Stimulated activated CD8-positive, alpha-beta memory T cell treated with anti-CD3 and anti-CD28 coated beads, Interleukin-12 subunit alpha, Interleukin-12 subunit beta, amount 100 ng/mL, for 1 hour (primary cell): ENCODE results near the gene LYPLA2.
A peak's percentile ranks its signal among the peaks of the same experiment; 100 is the strongest.

Source experiments
- DNase-seq: peaks from one replicate; pipeline ENCODE4 v3.0.0-alpha.2; 2020; ENCODE audit warnings: low read depth

LYPLA2 gene

DNA sequence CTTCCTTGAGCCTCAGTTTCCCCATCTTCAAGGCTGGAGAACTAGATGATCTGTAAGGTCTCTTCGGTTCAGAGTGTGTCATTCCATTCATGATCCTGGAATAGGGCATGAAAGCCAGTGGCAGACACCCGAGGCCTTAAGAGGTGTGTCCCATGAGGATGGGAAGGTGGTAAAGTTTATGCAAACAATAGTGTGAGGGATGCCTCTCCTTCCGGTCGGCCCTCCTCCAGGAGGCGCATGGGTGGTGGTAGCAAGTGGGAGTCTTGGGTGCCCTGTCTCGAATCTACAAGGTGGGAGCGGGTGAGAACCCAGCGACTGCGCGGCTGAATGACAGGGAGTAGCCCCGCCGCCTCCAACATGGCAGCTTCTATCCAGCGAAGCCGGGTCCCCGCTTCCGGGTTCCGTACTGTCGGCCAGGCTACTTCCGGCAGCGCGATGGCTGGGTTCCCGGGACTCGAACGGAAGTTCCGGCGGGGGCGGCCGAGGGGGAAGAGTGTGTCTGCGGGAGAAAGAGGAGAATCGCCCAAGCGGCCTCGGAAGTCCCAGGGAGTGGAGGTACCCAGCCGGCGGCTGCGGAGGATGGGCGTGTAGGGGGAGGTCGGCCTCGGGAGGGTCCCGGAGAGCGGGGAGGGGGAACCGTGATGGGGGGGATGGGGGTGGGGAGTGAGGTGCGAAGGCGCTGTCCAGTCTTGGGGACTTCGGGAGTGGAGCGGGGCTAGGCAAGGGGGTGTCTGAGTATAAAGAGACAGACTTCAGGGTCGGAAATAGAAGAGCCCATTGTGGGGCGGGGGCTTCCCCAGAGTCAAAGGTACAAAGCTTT is at the start of gene LYPLA2:
LYPLA2 (plus strand) TSS at position 450 of the 820 bp plus-strand sequence. CDS start 1,538 bp downstream, outside the sequence.
- peak; percentile 82 for DNase-seq

DNA sequence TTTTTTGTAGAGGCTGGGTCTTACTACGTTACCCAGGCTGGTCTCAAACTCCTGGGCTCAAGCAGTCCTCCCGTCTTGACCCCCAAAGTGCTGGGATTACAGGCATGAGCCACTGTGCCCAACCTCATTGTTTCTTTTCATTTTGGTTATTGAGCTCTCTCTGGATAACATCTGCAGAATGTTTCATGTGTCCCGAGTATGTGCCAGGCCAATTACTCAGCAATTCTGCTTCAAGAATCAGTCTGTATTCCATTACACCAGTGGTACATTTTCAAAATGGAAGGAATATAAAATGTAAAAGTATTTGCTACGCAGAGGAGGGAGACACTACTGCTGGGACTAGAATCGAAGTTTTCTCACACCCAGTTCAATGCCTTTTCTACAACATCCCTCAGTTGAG is 49.3 kb upstream of the LYPLA2 start:
- no peak for DNase-seq

DNA sequence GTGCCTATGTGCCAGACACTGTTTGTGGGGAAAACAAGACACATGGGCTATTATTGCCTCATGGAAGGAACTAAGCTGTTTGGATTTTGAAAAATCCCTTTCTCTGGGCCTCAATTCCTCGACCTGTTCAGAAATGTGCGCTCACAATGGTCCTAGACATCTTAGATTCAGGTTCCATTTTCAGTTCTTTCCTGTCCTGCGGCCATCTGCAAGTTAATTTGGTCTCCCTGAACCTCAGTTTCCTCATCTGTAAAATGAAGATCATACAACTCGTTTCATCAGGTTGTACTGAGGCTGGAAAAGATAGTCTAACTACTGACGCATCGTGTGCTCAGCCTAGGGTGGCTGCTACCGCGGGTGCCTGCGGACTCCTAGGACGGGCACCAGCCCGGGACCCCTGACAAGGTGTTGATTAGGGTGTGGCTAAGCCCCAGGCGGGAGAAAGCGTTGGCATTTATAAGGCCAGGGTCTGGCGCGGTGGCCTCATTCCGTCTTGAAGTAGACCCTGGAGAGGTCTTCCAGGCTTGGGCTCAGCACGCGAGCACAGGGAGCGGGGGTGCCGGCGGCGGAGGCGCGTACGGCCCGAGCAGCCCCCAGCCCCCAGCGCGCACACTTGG is 48.2 kb upstream of the LYPLA2 start:
- DNase-seq = peak; percentile 6

DNA sequence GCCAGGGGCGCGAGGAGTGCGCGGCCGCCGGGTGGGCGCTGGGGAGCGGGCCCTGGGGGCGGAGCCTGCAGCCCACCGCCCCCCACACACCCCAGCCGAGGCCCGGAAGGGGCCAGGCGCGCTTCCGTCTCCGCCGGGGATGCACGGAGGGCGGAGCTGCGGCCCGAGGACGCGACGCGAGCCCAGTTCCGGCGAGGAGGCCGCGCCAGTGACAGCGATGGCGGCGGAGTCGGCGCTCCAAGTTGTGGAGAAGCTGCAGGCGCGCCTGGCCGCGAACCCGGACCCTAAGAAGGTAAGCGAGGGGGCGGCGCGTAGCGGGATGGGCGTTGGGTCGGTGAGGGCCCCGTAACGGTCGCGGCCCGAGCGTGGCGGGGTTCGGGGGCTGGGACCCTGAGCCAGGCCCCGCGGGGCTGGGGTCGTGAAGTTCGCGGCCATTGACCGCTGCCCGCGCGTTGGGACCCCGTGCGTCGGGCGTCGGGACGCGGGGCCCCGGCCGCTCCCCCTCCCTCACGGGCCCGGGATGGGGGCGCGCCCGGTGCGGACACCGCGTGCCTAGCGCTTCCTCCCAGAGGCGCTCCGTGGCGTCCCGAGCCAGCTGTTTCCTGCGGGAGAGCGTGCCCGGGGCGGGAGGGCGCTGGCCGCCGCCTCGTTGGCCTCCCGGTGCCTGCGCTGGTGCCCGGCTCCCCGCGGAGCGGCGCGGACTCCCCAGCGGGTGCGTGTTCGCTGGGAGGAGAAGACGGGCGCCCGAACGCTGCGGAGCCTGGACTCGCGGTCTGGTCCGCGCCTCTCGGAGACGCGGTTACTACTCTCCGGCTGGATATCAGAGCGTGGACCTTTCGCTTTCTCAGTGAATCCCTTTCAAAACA is 47.4 kb upstream of the LYPLA2 start, which contains the start of gene ELOA:
ELOA (plus strand) TSS at position 185 of the 866 bp plus-strand sequence; CDS start at position 218, 33 bp downstream.
- DNase-seq = peak; percentile 60

DNA sequence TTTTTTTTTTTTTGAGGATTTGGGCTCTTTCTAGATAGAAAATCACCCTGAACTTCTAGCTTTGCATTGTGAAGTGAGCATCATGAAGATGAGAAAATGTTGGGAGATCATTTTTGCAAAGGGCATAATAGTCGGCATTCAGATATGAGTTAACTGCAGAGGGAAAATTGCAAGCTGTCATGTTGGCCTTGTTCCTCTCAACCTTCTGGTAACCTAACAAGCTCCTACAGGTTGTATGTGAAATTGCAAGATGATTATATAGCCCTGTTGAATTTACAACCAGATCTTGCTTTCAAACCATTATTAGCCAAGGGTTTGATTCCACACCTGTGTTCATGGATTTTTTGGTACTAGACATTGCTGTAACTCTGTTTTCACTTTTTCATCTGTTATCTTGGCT is 45.4 kb upstream of the LYPLA2 start:
- no peak for DNase-seq

DNA sequence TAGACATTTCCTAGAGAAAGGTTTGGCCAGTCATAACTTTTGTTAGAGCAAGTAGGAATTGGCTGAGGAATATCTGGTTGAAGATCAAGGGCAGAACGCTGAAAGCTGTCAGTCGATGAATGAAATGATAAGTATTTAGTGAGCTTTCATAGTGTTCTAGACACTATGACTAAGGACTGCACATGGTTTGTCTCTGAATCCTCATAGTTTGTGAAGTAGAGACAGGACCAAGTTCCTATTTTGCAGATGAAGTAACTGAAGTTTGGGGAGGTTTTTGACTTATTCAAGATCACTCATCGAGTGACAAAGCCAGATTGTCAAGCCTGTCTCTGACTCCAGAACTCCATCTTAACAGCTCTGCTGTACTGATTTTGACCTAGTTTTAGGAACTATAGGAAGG is 42.9 kb upstream of the LYPLA2 start:
- DNase-seq = no peak

DNA sequence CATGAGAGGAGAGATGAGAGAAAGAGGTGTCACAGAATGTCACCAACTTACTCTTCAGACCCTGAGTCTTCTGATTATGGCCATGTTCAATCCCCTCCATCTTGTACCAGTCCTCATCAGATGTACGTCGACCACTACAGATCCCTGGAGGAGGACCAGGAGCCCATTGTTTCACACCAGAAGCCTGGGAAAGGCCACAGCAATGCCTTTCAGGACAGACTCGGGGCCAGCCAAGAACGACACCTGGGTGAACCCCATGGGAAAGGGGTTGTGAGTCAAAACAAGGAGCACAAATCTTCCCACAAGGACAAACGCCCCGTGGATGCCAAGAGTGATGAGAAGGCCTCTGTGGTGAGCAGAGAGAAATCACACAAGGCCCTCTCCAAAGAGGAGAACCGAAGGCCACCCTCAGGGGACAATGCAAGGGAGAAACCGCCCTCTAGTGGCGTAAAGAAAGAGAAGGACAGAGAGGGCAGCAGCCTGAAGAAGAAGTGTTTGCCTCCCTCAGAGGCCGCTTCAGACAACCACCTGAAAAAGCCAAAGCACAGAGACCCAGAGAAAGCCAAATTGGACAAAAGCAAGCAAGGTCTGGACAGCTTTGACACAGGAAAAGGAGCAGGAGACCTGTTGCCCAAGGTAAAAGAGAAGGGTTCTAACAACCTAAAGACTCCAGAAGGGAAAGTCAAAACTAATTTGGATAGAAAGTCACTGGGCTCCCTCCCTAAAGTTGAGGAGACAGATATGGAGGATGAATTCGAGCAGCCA is 39.7 kb upstream of the LYPLA2 start:
- no peak for DNase-seq

DNA sequence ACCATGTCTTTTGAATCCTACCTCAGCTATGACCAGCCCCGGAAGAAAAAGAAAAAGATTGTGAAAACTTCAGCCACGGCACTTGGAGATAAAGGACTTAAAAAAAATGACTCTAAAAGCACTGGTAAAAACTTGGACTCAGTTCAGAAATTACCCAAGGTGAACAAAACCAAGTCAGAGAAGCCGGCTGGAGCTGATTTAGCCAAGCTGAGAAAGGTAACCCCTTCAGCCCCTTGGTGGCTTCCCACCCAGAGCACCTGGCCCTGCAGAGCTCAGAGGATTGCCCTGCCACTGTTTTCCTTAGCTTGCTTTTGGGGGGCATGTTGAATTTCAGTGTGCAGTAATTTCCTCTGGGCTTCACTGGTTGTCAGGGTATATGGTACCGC is 39.1 kb upstream of the LYPLA2 start:
- DNase-seq = no peak

DNA sequence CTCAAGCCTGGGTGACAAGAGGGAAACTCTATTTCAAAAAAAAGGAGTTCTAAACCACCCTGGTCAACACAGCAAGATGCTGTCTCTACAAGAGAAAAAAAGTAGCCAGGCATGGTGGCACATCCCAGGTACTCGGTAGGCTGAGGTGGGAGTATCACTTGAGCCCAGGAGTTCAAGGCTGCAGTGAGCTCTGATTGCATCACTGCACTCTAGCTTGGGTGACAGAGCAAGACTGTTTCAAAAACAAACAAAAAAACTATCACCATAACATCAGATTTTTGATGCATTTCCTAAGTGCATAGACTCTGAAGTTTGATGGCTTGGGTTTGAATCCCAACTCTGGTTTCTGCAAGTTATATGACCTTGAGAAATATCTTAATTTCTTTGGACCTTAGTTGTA is 38.0 kb upstream of the LYPLA2 start:
- no peak for DNase-seq

DNA sequence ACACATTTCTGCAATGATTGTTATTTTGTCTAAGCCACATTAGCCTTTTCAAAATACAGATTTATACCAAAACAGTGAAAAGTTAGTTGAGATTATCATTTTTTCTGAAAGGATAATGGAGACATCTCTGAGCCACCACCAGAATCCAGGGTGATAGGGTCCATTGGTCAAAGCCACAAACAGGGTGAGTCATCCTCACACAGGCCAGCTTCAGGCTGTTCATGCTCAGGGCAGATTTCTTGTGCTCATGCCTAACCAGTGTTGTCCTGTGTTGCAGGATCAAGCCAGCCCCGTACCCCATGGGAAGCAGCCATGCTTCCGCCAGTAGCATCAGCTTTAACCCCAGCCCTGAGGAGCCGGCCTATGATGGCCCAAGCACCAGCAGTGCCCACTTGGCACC is 34.3 kb upstream of the LYPLA2 start:
- DNase-seq = no peak

DNA sequence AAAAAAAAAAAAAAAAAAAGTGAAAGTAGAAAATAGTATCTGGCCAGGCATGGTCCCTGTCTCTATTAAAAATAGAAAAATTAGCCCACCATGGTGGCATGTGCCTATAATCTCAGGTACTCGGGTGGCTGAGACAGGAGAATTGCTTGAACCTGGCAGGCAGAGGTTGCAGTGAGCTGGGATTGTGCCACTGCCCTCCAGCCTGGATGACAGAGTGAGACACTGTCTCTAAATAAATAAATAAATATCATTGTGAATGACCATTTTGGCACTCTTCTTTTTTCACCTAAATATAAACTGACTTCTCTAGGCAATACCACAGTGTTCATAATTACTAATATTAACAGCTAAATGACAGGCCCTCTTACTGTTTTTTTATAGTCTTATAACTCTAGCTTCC is 33.1 kb upstream of the LYPLA2 start:
- no peak for DNase-seq

DNA sequence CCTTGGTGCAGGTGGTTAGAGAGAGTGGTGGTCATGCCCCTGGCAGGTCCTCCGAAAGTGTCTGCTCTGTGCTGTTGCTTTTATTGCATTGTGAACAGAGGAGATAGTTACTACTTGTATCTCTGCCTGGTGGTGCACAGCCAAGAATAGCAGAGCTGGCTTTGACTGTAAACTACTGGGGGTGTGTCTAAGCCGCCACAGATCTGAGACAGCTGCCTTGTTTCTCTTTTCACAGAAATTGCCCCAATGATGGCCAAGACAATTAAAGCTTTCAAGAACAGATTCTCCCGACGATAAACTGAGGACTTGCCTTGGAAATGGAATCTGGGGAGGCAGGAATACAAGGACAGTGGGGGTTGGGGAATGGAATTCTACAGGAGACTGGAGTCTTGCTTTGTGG is 31.7 kb upstream of the LYPLA2 start:
- DNase-seq = no peak

DNA sequence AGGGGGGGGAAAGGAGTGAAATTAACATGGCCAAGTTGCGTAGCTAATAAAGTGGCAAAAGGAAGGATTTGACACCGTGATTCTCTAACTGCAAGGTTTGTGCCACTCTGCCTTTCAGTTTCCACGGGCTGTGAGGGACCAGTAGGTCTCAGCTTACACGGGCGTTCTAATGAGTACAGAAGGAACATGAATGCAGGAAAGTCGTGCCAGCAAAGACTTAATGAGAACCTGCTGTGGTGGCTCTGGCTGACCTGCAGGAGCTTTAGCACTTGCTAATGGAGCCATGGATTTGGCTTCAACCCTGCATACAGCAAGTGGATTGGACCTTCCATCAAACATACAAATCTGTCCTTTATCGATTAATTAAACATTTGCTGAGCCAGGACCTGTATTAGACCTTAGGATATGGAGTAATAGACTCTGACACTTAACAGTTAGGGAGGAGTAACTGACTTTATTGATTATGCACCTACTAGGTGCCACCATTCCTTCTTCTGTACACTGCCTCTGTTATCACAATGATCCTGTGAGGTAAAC is 27.8 kb upstream of the LYPLA2 start:
- DNase-seq = no peak

DNA sequence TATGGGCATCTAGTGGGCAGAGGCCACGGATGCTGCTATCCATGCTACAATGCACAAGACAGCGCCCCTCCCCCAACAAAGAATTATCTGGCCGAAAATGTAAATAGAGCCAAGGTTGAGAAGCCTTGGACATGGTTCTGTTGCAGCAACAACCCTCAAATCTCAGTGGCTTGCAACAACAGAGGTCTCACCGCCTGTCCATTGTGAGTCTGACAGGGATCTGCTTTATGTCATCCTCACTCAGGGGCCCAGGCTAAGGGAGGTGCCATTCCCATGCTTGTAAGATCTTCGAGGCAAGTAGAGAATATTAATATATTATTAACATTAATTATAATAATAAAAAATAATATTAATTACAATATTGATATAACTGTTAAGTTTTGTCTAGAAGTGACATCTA is 22.2 kb upstream of the LYPLA2 start:
- DNase-seq = no peak

DNA sequence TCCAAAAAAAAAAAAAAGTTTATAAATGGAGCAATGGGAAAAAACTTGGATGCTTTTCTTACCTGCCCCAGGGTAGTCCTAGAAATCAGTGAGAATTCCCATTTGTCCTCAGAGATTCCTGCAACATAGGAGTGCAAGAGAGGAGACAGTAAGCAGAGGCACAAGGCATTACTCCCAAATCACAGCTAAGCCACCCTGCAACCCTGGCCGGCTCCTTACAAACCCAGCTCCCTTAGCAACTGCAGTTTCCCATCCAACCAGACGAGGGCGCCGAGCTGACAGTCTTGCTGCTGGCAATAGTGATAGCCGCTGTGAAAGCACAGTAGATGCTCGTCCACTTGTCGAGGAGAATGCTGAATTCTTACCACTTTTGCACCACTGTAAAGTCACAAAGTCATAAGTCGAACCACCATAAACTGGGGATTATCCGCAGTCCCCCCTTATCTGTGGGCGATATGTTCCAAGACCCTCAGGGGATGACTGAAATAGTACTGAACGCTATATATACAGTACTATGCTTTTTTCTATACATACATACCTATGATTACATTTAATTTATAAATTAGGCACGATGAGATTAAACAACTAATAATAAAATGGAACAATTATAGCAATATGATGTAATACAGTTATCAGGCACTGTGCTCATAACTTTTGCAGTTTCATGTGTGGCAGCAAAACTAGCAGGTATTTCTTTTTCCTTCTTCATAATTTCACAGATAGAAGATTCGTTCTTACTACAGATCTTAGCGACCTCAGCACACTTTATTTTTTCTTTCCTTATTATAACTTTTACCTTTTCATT is 18.7 kb upstream of the LYPLA2 start:
- peak; percentile 77 for DNase-seq

DNA sequence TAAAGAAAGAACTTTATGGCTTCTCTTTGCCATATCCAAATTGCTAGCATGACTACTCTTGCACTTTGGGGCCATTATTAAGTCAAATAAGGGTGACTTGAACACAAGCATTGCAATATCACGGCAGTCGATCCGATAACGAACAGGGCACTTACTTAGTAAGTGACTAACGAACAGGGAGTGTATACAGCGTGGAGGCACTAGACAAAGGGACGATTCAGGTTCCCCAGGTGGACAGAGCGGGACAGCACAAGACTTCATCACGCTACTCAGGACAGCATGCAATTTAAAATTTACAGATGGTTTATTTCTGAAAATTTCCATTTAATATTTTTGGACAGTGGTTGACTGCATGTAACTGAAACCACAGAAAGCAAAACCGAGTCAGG is 18.1 kb upstream of the LYPLA2 start:
- no peak for DNase-seq

DNA sequence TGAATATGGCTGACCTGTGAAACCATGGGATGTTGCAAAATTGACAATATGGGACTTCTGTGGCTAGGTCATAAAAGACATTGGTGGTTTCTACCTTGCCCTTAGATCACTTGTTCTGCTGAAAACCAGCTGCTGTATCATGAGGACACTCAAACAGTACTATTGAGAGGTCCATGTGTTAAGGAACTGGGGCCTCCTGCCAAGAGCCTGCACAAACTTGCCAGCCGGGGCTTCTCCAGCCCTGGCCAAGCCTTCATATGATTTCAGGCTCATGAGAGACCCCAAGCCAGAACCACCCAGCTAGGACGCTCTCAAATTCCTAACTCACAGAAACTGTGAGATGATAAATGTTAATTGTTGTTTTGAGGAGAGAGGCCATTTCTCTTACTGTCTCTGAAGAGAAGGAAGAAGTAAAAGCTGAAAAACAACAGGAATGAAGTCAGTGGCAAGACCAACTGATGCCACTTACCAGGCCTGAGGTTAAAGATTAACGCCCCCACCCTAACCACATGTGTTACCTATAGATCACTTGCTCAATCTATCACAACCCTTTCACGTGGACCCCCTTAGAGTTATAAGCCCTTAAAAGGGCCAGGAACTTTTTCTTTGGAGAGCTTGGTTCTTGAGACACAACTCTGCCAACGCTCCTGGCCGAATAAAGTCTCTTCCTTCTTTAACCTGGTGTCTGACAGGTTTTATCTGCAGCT is 16.6 kb upstream of the LYPLA2 start:
- no peak for DNase-seq

DNA sequence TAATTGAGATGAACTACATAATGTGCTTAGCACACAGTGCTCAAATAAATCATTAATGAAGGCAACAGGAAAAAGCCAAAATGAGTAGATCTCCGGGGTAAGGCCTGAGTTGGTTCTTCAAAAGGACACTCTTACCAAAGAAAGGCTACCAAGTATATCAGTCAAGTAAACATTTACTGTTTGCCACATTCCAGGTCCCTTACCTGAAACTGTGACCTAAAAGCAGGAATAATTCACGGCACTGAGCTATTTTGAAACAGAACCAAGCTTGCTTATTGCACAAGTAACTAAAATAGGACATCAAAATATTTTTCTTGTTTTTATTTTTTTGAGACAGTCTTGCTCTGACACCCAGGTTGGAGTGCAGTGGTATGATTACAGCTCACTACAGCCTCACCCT is 14.7 kb upstream of the LYPLA2 start:
- DNase-seq = no peak

DNA sequence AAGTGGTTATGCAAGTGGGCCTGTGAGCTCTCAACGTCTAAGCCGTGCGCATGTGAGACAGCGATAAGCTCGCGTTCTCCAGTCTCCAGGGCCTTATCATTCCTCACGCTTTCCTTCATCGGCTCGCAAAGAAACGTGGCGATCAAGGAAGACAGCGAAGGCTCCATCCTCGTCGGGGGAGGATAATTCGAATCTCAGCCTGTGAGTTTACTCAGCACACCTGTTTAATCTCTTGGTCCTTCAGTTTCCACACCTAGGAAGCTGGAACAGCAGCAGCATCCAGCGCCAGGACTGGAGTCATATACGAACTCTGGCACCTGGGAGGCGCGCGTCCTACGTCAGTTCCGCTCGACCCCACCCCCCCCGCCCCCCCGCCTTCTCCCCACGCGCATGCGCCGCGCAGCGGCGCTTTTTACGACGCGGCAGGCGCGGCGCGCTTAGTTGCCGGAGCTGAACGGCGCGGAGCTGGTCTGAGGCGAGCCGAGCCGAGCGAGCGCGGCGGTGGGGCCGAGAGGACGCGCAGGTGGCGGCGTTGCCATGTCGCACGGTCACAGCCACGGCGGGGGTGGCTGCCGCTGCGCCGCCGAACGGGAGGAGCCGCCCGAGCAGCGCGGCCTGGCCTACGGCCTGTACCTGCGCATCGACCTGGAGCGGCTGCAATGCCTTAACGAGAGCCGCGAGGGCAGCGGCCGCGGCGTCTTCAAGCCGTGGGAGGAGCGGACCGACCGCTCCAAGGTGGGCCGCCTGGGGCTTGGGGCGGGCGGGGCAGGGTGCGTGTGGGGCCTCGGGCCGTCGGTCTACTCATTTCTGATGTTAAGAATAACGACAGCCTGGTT is 12.7 kb upstream of the LYPLA2 start, which contains the start of gene PITHD1:
PITHD1 (plus strand) TSS at position 440 of the 836 bp plus-strand sequence; CDS start at position 538, 98 bp downstream.
- DNase-seq = peak; percentile 57
